Stimulated activated CD8-positive, alpha-beta memory T cell treated with anti-CD3 and anti-CD28 coated beads, Interleukin-12 subunit alpha, Interleukin-12 subunit beta, amount 100 ng/mL, for 4 hours (primary cell): ENCODE measurements around the gene KCNJ15.

Experiments
- DNase-seq: peaks from one replicate; pipeline ENCODE4 v3.0.0-alpha.2; 2020; ENCODE audit warnings: low read depth

Gene KCNJ15

GRCh38 chr21:38355992-38356781 is 99.4 kb downstream of the KCNJ15 start:
- peak; percentile 28 for DNase-seq
